GM04503 (cell line): ENCODE results near the gene SCGB2A2.

Experiments
- DNase-seq: peaks from one replicate; pipeline ENCODE4 v3.0.0-alpha.2; 2012; ENCODE audit warnings: low read depth

SCGB2A2 gene

GRCh38 chr11:62269654-62270278, at the start of gene SCGB2A2:
TSS of gene SCGB2A2 (plus strand) at chr11:62270158. CDS start at chr11:62270217, 59 bp downstream.
- DNase-seq: no peak

- DNase-seq: no peak
Observed at GRCh38 chr11:62221498-62221897, 48.5 kb upstream of the SCGB2A2 start.

GRCh38 chr11:62223095-62223494, 46.9 kb upstream of the SCGB2A2 start:
- DNase-seq: no peak

GRCh38 chr11:62233730-62234129, 36.2 kb upstream of the SCGB2A2 start:
- no peak for DNase-seq

- DNase-seq: no peak
Observed at GRCh38 chr11:62236187-62236586, 33.8 kb upstream of the SCGB2A2 start.

- DNase-seq: no peak
Observed at GRCh38 chr11:62237499-62237898, 32.5 kb upstream of the SCGB2A2 start.

GRCh38 chr11:62238151-62238550, 31.8 kb upstream of the SCGB2A2 start:
- DNase-seq: no peak

- DNase-seq: no peak
Observed at GRCh38 chr11:62241095-62241494, 28.9 kb upstream of the SCGB2A2 start.

- DNase-seq: no peak
Observed at GRCh38 chr11:62242021-62242420, 27.9 kb upstream of the SCGB2A2 start, which contains the start of gene SCGB1D2. TSS of gene SCGB1D2 (plus strand) at chr11:62242239. CDS start at chr11:62242308, 69 bp downstream.

- DNase-seq: no peak
Observed at GRCh38 chr11:62245271-62245753, 24.6 kb upstream of the SCGB2A2 start.

- DNase-seq: no peak
Observed at GRCh38 chr11:62251698-62252097, 18.3 kb upstream of the SCGB2A2 start.

- DNase-seq: no peak
Observed at GRCh38 chr11:62253999-62254542, 15.9 kb upstream of the SCGB2A2 start.

- DNase-seq: no peak
Observed at GRCh38 chr11:62256281-62256680, 13.7 kb upstream of the SCGB2A2 start.

- DNase-seq: no peak
Observed at GRCh38 chr11:62260261-62260953, 9.6 kb upstream of the SCGB2A2 start.

GRCh38 chr11:62264004-62264403, 6.0 kb upstream of the SCGB2A2 start:
- no peak for DNase-seq

- DNase-seq: no peak
Observed at GRCh38 chr11:62266558-62266957, 3.4 kb upstream of the SCGB2A2 start.

GRCh38 chr11:62267050-62267449, 2.9 kb upstream of the SCGB2A2 start:
- DNase-seq: no peak

GRCh38 chr11:62267576-62267975, 2.4 kb upstream of the SCGB2A2 start:
- no peak for DNase-seq

GRCh38 chr11:62273284-62273683, 3.3 kb downstream of the SCGB2A2 start:
- no peak for DNase-seq

GRCh38 chr11:62273789-62274275, 3.9 kb downstream of the SCGB2A2 start:
- no peak for DNase-seq

GRCh38 chr11:62280452-62280851, 10.5 kb downstream of the SCGB2A2 start:
- DNase-seq: no peak

- no peak for DNase-seq
Observed at GRCh38 chr11:62295504-62295903, 25.5 kb downstream of the SCGB2A2 start.

GRCh38 chr11:62298975-62299374, 29.0 kb downstream of the SCGB2A2 start, which contains the start of gene SCGB1D4:
TSS of gene SCGB1D4 (minus strand) at chr11:62299075. CDS start at chr11:62299010, 65 bp downstream.
- DNase-seq: no peak
